HG02571 (cell line): ENCODE data around the gene SLC12A7.

ENCODE experiments used
- ATAC-seq: cut with Tn5 transposase; IDR thresholded peaks from one replicate; pipeline ENCODE4 v1.9.1; 2021; ENCODE audit warnings: mild to moderate bottlenecking, moderate library complexity; ENCODE audit not compliant: unreplicated experiment

The SLC12A7 gene

DNA sequence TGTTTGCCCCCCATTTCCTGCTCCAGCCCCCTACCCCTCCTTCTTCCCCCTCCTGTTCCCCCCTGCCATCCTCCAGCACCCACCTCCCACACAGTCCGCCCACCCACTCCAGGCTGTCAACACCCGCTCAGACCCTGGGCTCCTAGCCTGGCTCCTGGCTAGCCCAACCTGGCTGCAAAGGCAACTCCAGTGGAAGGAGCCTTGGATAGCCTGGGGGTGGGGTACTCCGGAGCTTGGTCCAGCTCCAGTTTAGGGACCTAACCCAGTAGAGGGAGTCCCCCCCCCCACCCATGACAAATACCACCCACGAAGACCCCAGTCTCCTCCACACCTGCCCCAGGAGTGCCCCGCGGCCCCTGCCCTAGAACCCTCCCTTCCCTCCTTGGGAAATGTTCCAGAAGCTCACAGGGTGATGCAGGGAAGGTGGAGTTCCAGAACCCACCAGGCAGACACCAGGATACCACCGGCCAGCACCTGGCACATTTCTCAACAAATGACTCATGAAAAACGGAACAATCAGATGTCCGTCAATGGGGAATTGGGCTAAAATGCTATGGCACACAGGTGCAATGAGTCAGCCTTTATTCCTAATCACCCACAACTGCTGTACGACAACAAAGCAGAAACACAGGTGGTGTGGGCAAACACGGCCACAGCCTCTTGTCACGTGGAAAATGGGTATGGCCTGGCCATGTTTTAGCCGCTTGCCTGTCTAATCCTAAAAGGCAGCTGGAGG lies 901 bp upstream of the SLC12A7 start:
- ATAC-seq: no peak

DNA sequence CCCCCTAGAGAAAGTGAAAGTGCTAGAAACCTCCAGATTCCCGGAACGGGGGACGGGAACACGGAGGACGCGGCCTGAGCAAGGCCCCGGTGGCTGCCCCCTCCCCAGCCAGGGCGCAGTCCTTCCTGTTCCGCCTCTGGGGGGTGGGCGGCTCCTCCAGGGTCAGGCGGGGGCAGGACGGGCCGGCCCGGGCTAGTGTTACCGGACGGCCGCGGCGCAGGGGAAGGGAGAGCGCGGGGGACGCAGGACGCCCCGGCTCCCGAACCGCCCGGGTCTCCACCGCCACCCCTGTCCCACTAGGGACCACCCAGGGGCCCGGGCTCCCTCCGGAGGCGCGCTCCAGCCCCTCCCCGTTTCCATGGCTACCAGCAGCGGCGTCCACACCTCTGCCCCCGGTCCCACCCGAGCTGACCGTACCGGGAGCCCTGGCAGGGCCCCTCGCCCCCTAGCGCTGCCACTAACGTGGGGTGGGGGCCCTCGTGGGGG lies 579 bp downstream of the SLC12A7 start:
- no peak for ATAC-seq

GRCh38 chr5:1110307-1111240 lies 1.3 kb downstream of the SLC12A7 start:
- ATAC-seq: no peak

DNA sequence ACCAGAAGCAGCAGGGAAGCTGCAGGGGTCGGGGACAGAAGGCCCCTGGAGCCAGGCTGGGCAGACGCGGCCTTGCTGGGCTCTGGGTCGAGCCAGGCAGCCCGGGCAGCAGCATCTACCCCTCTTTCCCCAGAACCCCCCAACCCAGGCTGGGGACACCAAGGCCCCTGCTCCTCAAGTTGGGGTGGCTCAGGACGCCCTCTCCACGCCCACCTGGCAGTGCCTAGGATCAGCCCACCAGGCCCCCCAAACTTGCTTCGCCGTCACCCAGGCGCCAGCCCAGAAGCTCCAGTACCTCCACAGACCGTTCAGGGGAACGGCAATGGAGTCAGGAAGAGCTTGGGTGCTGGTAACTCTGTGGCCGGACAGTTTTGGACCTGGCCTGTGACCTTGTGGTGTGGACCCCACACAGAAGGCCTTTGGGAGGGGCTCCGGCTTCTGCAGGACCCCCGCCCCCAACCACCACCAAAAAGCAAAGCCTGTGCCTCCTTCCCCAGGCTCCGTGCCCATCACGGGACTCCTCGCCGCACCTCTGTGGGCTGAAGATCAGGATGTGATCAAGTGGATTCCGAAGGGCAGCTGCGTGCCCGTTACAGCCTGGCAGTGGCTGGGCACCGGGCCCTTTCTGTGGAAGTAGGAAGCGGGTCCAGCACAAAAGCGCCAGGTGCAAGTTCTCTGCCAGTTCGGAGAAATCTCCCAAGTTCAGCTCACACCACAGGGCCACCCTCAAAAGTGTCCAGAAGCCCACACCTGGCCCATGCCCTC lies 2.1 kb downstream of the SLC12A7 start:
- ATAC-seq: no peak

DNA sequence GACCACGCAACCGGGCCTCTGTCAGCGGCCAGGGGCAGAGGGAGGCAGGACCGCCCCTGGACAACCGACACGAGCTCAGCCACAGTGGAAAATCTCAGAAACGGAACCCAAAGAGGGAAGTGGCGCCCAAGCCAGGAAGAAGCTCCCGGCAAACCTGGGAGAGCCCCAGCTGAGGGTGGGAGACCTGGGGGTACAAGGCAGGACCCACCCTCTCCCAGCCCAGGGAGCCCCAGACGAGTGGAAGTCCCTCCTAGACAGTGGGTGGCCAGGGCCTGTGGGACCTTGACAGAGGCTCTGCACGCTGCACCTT lies 3.0 kb downstream of the SLC12A7 start:
- no peak for ATAC-seq

- no peak for ATAC-seq
These were observed 3.6 kb downstream of the SLC12A7 start for GRCh38 chr5:1108023-1108864.

DNA sequence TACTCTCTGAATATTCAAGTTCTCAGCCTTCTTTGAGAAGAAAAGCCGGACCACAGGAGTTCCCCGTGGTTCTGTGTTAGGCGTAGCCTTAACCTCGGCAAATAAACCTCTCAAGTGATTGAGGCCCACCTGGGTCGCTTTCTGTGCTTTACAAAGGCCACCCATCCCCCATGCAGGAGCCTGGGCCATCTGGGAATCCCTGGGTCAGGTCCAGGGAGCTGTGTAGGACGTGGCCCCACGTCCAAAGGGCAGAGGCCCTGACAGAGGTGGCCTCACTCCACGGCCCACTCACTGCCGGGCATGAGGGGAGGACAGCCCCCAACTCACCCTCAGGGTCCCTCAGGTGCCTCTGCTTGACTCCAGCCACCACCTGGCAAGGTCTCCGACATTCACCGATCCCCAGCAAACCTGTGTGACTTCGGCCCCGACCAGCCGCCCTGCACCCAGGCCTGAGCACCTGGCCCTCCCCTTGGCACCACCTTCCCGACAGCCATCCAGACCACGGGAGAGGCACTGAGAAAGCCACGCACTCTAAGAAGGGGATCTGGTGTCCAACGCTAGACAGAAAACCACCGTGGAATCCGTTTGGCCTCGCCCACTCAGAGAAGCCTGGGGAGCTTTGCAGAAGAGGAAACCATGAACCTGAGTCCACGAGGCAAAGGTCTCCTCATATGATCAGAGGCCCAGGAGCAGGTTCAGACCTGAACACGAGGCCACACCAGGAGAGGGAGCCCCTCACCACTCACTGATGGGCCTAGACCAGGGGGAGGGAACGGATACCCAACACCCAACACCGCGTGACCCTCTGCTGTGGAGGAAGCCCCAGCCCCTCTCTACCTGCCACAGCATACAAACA lies 4.5 kb downstream of the SLC12A7 start:
- no peak for ATAC-seq

GRCh38 chr5:1106385-1107166 lies 5.3 kb downstream of the SLC12A7 start:
- no peak for ATAC-seq

GRCh38 chr5:1105350-1106265 lies 6.3 kb downstream of the SLC12A7 start:
- ATAC-seq: no peak

DNA sequence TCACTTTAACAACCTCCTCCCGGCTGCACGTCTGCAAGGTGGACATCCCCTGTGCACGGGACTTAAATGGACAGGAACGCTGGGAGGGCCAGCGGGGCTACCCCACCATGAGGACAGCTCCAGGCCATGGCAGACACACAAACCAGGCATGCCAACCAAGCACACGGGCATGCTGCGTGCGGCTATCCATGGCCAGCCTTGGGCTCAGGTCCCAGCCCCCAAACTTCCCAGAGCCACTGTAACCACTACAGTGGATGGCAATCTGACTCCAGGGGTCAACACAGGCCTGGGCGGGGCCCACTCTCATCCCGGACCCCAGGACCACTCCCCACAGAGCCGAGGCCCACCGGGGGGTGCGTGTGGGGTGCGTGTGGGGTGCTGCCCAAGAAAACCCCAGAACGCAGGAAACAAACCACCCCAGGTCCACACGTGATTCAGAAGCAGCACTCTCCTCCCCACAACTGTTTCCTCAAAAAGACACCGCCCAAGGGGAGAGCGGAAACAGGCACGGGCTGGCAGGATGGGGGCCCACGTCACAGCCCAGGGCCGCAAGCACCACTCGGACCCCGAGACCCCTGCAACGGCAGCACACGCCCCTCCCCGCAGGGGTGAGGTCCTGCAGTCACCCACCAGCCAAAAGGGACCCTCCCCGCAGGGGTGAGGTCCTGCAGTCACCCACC lies 7.4 kb downstream of the SLC12A7 start:
- no peak for ATAC-seq

- no peak for ATAC-seq
These were observed 8.1 kb downstream of the SLC12A7 start for GRCh38 chr5:1103505-1104326.

GRCh38 chr5:1103093-1103492 lies 8.8 kb downstream of the SLC12A7 start:
- ATAC-seq: no peak

DNA sequence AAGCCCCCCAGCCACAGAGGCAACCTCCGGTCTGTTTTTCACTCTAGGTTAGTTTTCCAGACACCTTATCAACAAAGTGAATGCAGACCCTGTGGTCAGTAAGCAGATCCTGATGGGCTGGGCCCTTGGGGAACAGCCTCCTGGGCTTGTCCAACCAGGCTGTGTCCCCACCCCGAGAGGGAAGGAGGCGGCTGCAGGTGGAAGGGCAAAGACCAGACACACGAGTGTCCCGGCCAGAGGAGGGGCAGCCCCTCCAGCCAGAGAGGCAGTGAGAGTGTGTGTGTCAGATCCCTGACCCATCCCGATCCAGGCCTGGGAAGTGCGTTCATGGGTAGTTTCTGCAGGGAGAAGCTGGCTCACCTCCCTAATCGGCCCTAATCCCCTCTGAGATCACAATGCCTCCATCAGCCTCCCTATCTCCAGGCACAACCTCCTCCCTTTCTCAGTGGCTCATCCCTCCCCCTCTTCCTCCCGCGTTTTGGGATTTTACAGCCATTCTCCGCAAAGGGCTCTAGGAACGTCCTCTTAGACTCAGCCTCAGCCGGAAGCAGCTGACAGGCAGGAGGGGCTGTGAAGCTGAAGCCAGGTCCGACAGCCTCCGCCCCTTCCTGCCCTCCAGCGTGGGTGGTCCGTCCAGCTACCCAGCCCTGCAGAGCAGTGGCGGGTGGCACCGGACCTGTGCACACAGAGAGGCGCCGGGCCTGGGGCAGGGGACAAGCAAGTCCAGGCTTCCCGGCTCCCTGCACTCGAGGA lies 9.7 kb downstream of the SLC12A7 start:
- ATAC-seq: no peak

- ATAC-seq: no peak
These were observed 10.9 kb downstream of the SLC12A7 start for GRCh38 chr5:1100664-1101574.
